T47D (cell line): Measurements from ENCODE around the gene TMEM231.

Source experiments
- DNase-seq, 2 experiments: peaks; one replicate each; pipeline versions ENCODE4 v3.0.0 to v3.0.0-alpha.2; 2011 to 2012; ENCODE audit warnings: low read depth in 1 of 2, low spot score in 1 of 2
- JUND ChIP-seq: IDR thresholded peaks from 2 replicates; pipeline ENCODE4 v1.6.1; 2012; ENCODE audit warnings: low read depth
- in situ Hi-C: cut with HindIII; loops from 2 replicates; pipeline ENCODE4 v1.10.0; 2016; ENCODE audit warnings: low sequenced_read_pairs, low pct_unique_long_range_greater_than_20kb

TMEM231 gene

GRCh38 chr16:75578725-75579124, 22.7 kb upstream of the TMEM231 start:
- TF ChIP-seq JUND = no peak
- DNase-seq = no peak
- in situ Hi-C loops = no loop called here

DNA sequence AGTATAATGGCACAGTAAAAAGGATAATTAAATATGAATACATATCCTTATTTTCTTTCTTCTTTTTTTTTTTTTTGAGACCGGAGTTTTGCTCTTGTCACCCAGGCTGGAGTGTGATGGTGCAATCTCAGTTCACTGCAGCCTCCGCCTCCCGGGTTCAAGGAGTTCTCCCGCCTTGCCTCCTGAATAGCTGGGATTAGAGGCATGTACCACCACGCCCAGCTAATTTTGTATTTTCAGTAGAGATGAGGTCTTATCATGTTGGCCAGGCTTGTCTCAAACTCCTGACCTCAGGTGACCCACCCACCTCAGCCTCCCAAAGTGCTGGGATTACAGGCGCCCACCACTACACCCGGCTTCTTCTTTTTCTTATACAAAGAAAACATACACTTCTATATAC, 22.2 kb upstream of the TMEM231 start:
- TF ChIP-seq JUND = no peak
- in situ Hi-C loops = no loop called here
- DNase-seq = no peak

DNA sequence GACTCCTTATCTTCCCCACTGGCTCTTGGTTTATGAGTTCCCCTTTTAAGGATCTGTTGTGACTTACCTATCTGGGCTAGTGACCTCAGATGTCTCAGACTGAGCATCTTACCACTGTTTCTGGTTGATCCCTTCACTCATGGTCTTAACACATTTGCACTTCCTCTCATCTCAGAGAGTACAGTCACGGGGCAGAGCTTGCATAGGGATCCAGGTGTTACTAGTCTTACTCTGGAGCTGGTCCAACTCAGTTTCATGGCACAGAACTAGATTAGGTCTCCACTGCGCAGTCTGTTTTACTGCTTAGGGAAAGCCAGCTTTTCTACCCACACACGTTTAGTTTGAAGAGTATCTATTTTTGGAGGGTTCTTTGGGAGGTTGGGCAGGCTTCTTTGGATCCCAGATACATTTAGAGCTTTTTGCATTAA, 20.3 kb upstream of the TMEM231 start:
- no peak for DNase-seq
- TF ChIP-seq JUND = no peak
- in situ Hi-C loops = no loop called here

GRCh38 chr16:75575958-75576357, 19.9 kb upstream of the TMEM231 start:
- in situ Hi-C loops = no loop called here
- TF ChIP-seq JUND = no peak
- no peak for DNase-seq

DNA sequence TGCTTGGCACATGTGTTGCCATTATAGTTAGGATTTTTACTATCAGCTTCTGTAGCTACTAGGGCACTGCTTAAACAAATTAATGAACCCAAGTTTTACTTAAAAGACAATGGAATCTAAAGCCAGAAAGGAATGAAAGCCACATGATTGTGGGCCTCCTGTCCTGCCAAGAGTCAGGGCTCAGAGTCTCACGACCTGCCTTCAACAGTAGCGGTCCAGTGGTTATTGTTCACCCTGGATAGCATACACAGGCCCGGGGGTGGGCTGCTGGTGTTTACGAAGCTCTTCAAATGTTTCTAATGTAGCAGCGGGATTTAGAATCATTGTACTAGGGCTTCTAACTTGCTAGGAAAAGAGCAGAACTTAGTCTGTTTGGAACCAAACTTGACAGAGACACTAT, 17.9 kb upstream of the TMEM231 start:
- in situ Hi-C loops = no loop called here
- no peak for TF ChIP-seq JUND
- no peak for DNase-seq

DNA sequence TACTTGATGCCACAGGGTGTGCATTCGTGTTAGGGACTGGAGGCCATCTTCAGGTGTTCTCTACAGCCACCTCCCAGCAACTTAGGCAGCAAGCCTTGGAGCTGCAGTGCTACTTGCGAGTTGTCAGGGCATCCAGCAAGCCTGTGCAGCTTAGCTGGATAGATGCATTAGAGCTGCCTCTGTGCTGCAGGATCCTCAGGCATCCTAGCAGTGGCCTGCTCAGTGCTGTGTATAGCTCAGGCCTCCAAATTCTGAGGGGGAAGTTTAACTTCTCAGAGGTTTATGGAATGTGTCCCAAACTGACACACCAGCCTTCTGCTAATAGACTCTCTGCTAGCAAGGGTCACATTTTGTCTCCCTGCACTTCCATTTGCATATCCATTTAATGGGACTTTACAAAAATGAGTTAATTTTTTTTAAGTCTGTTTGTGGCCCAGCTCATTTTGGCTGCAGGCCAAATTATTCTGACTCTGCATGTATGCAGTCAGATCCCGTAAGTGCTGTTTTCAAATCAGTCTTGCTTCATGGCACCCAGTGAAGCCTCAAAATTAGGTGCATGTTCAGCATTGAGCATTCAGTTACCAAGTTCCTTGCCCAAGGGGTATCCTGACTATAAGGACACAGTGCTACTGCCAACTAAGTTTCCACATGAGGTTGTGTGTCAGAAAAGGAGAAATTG, 17.0 kb upstream of the TMEM231 start:
- no peak for DNase-seq
- in situ Hi-C loops = no loop called here
- no peak for TF ChIP-seq JUND

- no peak for TF ChIP-seq JUND
- no peak for DNase-seq
Observed at GRCh38 chr16:75570396-75571065, 14.5 kb upstream of the TMEM231 start.

GRCh38 chr16:75567911-75568310, 11.9 kb upstream of the TMEM231 start:
- TF ChIP-seq JUND = no peak
- in situ Hi-C loops = no loop called here
- no peak for DNase-seq

More at GRCh38 chr16:75570396-75571065, 14.5 kb upstream of the TMEM231 start:
- in situ Hi-C loops = no loop called here

DNA sequence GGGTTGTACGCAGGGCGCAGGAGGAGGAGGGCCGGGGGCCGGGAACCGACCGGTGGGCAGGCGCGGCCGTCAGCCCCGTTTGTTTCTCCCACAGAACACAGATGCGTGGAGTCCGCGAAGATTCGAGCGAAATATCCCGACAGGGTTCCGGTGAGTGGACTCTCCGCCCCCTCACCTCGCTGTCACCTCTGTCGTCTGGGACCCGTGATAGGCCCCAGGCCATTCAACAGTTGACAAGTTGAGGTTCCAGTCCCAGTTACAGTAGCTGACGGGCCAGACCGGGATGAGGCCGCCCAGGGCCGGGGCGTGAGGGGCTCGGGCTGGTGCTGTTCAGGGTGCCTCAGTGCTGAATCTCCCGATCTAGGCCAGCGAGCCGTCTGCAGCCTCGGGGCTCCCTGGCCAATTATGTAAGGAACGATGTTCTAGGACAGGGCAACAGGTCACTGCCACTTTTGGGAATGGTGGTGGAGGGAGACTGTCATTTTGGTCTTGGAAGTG, 10.8 kb upstream of the TMEM231 start:
- DNase-seq = peak in 1 of 2 experiments; percentile 43
- in situ Hi-C loops = no loop called here

DNA sequence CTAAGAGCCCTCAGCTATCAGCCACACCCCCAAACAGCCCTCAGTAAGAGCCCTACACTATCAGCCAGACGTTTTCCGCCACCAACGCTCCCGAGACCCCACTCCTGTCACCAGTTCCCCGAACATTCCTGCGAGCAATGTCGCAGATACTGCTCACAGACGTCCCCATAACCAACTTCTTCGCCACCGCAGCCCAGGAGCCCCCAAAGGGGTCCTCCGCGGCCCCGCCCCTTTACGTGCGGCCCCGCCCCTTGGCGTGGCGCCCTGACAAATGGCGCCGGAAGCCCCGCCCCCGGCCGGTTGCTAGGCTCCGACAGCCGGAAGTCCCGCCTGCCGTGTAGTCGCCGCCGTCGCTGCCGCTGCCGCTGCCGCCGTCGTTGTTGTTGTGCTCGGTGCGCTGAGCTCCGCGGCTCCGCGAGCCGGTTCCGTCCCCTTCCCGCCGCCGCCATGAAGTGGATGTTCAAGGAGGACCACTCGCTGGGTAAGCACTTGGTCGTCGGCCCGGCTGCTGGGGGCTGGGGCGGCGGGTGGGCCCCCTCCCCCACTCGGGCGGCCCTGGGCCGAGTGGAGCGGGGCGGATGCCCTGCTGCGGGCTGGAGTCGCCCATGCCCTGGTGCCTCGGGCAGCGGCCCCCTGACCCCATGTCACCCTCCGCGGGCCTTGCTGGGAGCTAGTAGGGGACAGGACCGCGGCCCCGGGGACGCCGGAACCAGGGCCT, 10.1 kb upstream of the TMEM231 start, which contains the start of gene GABARAPL2:
Gene GABARAPL2 (plus strand): TSS at position 340 of the 718 bp plus-strand sequence. CDS start 108 bp downstream, at position 448.
- DNase-seq = peak; percentile 40 to 74
- TF ChIP-seq JUND = no peak
- in situ Hi-C loops = no loop called here

More for the DNA sequence above, 10.8 kb upstream of the TMEM231 start:
- no peak for TF ChIP-seq JUND

DNA sequence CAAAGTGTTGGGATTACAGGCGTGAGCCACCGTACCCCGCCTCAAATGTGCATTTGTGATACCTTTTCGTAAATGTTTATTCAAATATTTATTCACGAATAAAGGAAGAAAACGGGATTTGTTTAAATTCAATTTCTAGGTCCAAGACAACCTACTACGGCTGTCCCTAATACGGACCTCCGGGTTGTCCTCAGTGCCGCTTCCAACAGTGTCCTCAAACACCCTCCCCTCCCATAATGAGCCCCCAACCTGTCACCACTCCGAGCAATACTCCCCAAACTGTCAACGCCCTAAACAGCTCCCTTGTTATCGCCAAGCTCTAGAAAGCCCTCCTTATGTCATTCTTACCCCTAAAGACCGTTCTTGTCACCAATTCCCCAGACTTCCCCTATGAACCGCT, 9.6 kb upstream of the TMEM231 start:
- in situ Hi-C loops = no loop called here
- DNase-seq = no peak
- TF ChIP-seq JUND = no peak

DNA sequence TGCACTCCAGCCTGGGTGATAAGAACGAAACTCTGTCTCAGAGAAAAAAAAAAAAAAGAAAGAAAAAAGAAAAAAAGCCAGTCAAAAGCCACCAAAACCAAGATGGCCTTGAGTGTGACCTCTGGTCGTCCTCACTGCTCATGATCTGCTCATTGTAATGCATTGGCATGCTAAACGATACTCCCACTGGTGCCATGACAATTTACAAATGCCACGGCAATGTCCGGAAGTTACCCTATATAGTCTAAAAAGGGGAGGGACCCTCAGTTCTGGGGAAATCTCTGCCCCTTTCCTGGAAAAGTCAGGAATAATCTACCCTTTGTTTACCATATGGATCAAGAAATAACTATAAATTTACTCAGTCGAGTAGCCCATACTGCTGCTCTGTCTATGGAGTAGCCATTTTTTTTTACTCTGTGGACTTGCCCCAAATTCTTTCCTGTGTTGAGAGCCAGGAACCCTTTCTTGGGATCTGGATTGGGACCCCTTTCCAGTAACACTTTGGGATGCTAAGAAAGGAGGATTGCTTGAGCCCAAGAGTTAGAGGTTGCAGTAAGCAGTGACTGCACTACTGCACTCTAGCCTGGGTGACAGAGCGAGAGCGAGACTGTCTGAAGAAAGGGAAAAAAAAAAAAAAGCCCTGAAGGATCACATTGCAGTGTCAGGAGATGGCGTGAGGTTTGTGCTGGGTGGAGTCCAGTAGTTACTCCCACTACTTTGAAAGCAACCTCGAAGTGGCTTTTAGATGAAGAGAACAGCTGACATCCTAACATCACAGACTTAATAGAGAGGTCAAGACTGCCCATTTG, 3.7 kb upstream of the TMEM231 start:
- no peak for TF ChIP-seq JUND
- peak in 1 of 2 experiments; percentile 7 for DNase-seq
- in situ Hi-C loops = no loop called here
